HCT116 (cell line): ENCODE data around the gene ILDR2. TPM values are rescaled to one million over a fixed set of nuclear protein-coding genes. Genes with fewer than 3 reads are reported as not detected.

ENCODE experiments used
- ATAC-seq: fragments of 200-7000 bp; cut with Tn5 transposase; 2 replicates; pipeline ENCODE4 v1.9.1; 2020; ENCODE audit warnings: mild to moderate bottlenecking, moderate library complexity
- BruUV-seq: library from RNA; stranded (reverse); fragments of 400-500 nt; replicated peaks from 2 replicates; lab custom pipeline; 2021; lab: Mats Ljungman, UMichigan
- CTCF ChIA-PET: fragments of 300-600 bp; sonication (Branson Sonifier 250); formaldehyde crosslinking; loops from one replicate; lab custom pipeline; 2021; ENCODE audit warnings: antibody characterized with exemption; lab: Charles Lee
- POLR2A ChIA-PET: fragments of 300-600, 350-600 bp; sonication (Branson Sonifier 250); formaldehyde crosslinking; loops from one replicate; lab custom pipeline; 2021; ENCODE audit warnings: antibody characterized with exemption; lab: Charles Lee
- RAD21 ChIA-PET, 2 experiments: fragments of 300-600 bp; sonication (Branson Sonifier 250); formaldehyde crosslinking; loops; one replicate each; lab custom pipeline; 2023; ENCODE audit warnings: low total read pairs in 2 of 2; ENCODE audit not compliant: uncharacterized antibody in 2 of 2, unreplicated experiment in 2 of 2, low non-redundant PET in 1 of 2; lab: Charles Lee
- DNase-seq: peaks from one replicate; pipeline ENCODE4 v3.0.0-alpha.2; 2010; ENCODE audit warnings: low read depth, low spot score
- H2AFZ ChIP-seq: fragments of 200-600 bp; shearing (Covaris generic), sonication (generic); 2 replicates; pipeline ENCODE4 v1.6.1; 2017; ENCODE audit warnings: low read depth, mixed run types, mixed read lengths, antibody characterized with exemption, low read length; ENCODE audit not compliant: poor library complexity, severe bottlenecking
- H3K27ac ChIP-seq: 2 replicates; pipeline ENCODE4 v1.5.1; 2012; ENCODE audit warnings: low read depth, low read length
- H3K27me3 ChIP-seq: fragments of 200-600 bp; sonication (generic); 2 replicates; pipeline ENCODE4 v1.6.1; 2016; ENCODE audit warnings: mixed run types, low read length, mixed read lengths; ENCODE audit not compliant: insufficient read depth
- H3K36me3 ChIP-seq, 2 experiments: fragments of 200-500 bp in 1 of 2; fragments of 200-600 bp in 1 of 2; sonication (Bioruptor generic) in 1 of 2; sonication (generic) in 1 of 2; 2 replicates each; pipeline versions ENCODE4 v1.5.1 to v1.6.1; 2014 to 2016; ENCODE audit warnings: low read length in 2 of 2, inconsistent platforms in 1 of 2, mixed read lengths in 1 of 2, mixed run types in 1 of 2; ENCODE audit not compliant: insufficient read depth in 2 of 2, control insufficient read depth in 1 of 2
- H3K4me1 ChIP-seq, 2 experiments: fragments of 200-600 bp in 1 of 2; sonication (generic) in 1 of 2; 2 replicates each; pipeline versions ENCODE4 v1.5.1 to v1.6.1; 2012 to 2017; ENCODE audit warnings: low read length in 2 of 2, inconsistent platforms in 1 of 2, mild to moderate bottlenecking in 1 of 2, mixed read lengths in 1 of 2, mixed run types in 1 of 2, moderate library complexity in 1 of 2; ENCODE audit not compliant: insufficient read depth in 2 of 2, control insufficient read depth in 1 of 2
- H3K4me2 ChIP-seq: fragments of 200-600 bp; sonication (generic); 2 replicates; pipeline ENCODE4 v1.6.1; 2017; ENCODE audit warnings: mixed run types, low read length, mixed read lengths
- H3K4me3 ChIP-seq, 2 experiments: fragments of 200-600 bp in 1 of 2; sonication (generic) in 1 of 2; replicated peaks in 1 of 2; 2 replicates each; pipeline ENCODE4 v1.5.1; 2011 to 2016; ENCODE audit warnings: low read length in 2 of 2, control low read depth in 1 of 2, low read depth in 1 of 2, mild to moderate bottlenecking in 1 of 2, mixed read lengths in 1 of 2, mixed run types in 1 of 2
- H3K79me2 ChIP-seq: fragments of 200-600 bp; sonication (generic); 2 replicates; pipeline ENCODE4 v1.6.1; 2017; ENCODE audit warnings: mild to moderate bottlenecking, mixed run types, low read length, moderate library complexity, mixed read lengths; ENCODE audit not compliant: insufficient read depth
- H3K9ac ChIP-seq: fragments of 200-600 bp; sonication (generic); 2 replicates; pipeline ENCODE4 v1.6.1; 2016; ENCODE audit warnings: low read length, mixed read lengths
- H3K9me2 ChIP-seq: fragments of 200-600 bp; sonication (generic), shearing (Covaris generic); 2 replicates; pipeline ENCODE4 v1.6.1; 2017; ENCODE audit warnings: mixed run types, mild to moderate bottlenecking, moderate library complexity; ENCODE audit not compliant: insufficient read depth
- H3K9me3 ChIP-seq, 2 experiments: fragments of 200-500 bp in 1 of 2; fragments of 200-600 bp in 1 of 2; sonication (Bioruptor generic) in 1 of 2; sonication (generic) in 1 of 2; 2 replicates each; pipeline ENCODE4 v1.6.1; 2014 to 2017; ENCODE audit warnings: low read length in 2 of 2, mixed read lengths in 2 of 2, inconsistent platforms in 1 of 2, low read depth in 1 of 2, mild to moderate bottlenecking in 1 of 2, mixed run types in 1 of 2, moderate library complexity in 1 of 2; ENCODE audit not compliant: control insufficient read depth in 1 of 2, insufficient read depth in 1 of 2
- H4K20me1 ChIP-seq: fragments of 200-600 bp; sonication (generic), shearing (Covaris generic); 2 replicates; pipeline ENCODE4 v1.6.1; 2017; ENCODE audit warnings: mixed run types, mild to moderate bottlenecking, moderate library complexity; ENCODE audit not compliant: insufficient read depth
- ATF3 ChIP-seq: IDR thresholded peaks from 2 replicates; pipeline ENCODE4 v1.6.1; 2012
- CBX3 ChIP-seq: IDR thresholded peaks from 2 replicates; pipeline ENCODE4 v1.6.1; 2012; ENCODE audit warnings: low read depth
- CTCF ChIP-seq, 3 experiments: fragments of 200-600 bp in 1 of 3; sonication (generic) in 1 of 3; IDR thresholded peaks in 2 of 3; conservative IDR thresholded peaks in 1 of 3; 2 replicates each; pipeline ENCODE4 v1.5.1; 2012 to 2017; ENCODE audit warnings: low read depth in 2 of 3, low read length in 2 of 3, antibody characterized with exemption in 1 of 3, borderline replicate concordance in 1 of 3, control low read depth in 1 of 3, mild to moderate bottlenecking in 1 of 3, mixed read lengths in 1 of 3, mixed run types in 1 of 3, moderate library complexity in 1 of 3; ENCODE audit not compliant: insufficient read depth in 1 of 3
- EZH2 ChIP-seq: fragments of 200-600 bp; sonication (generic); IDR thresholded peaks from 2 replicates; pipeline ENCODE4 v1.6.1; 2017; ENCODE audit warnings: antibody characterized with exemption, mixed run types
- FOSL1 ChIP-seq: IDR thresholded peaks from 2 replicates; pipeline ENCODE4 v1.6.1; 2012; ENCODE audit warnings: low read depth
- JUND ChIP-seq: IDR thresholded peaks from 2 replicates; pipeline ENCODE4 v1.6.1; 2012
- MAX ChIP-seq: IDR thresholded peaks from 2 replicates; pipeline ENCODE4 v1.6.1; 2012
- POLR2AphosphoS5 ChIP-seq: IDR thresholded peaks from 2 replicates; pipeline ENCODE4 v1.6.1; 2011; ENCODE audit warnings: mild to moderate bottlenecking, low read depth, low read length, moderate library complexity
- RAD21 ChIP-seq: IDR thresholded peaks from 2 replicates; pipeline ENCODE4 v1.6.1; 2012; ENCODE audit warnings: low read depth, mild to moderate bottlenecking
- REST ChIP-seq: IDR thresholded peaks from 2 replicates; pipeline ENCODE4 v1.6.1; 2012; ENCODE audit warnings: low read depth
- SRF ChIP-seq: IDR thresholded peaks from 2 replicates; pipeline ENCODE4 v1.6.1; 2012; ENCODE audit warnings: low read depth
- TCF7L2 ChIP-seq: IDR thresholded peaks from 2 replicates; pipeline ENCODE4 v1.7.0; 2011; ENCODE audit warnings: borderline replicate concordance, inconsistent platforms; ENCODE audit not compliant: insufficient read depth, insufficient read length; ENCODE audit errors: extremely low read depth
- YY1 ChIP-seq: IDR thresholded peaks from 2 replicates; pipeline ENCODE4 v1.6.1; 2011; ENCODE audit warnings: low read length, low read depth, moderate library complexity, mild to moderate bottlenecking; ENCODE audit not compliant: insufficient replicate concordance; ENCODE audit errors: extremely low read depth
- ZBTB33 ChIP-seq: IDR thresholded peaks from 2 replicates; pipeline ENCODE4 v1.6.1; 2011; ENCODE audit warnings: mild to moderate bottlenecking, low read length, moderate library complexity; ENCODE audit not compliant: insufficient replicate concordance; ENCODE audit errors: extremely low read depth
- ZFX ChIP-seq: fragments of 450-650 bp; IDR thresholded peaks from 2 replicates; pipeline ENCODE4 v1.6.1; 2017
- ZNF274 ChIP-seq: fragments of 200-500 bp; sonication (Bioruptor generic); IDR thresholded peaks from 2 replicates; pipeline ENCODE4 v1.6.1; 2014; ENCODE audit warnings: mild to moderate bottlenecking, low read depth, low read length, inconsistent platforms
- intact Hi-C: fragments of 100-400 bp; cut with micrococcal nuclease; formaldehyde crosslinking; loops from 2 replicates; pipeline ENCODE4 v1.10.0; 2022
- total RNA-seq: library from RNA; stranded (reverse); gene quantifications from one replicate; pipeline ENCODE4 v1.2.1, GENCODE V29; 2021; ENCODE audit not compliant: unreplicated experiment

Gene ILDR2
- total RNA-seq, 1 experiment from 2014 or later: 2.4 TPM

GRCh38 chr1:166888373-166889111 lies 86.8 kb downstream of the ILDR2 start:
- no TSS peak for BruUV-seq
- no peaks in the 10 kb centered on the region for H3K27me3 ChIP-seq
- DNase-seq: no peak

More at GRCh38 chr1:166888373-166889111, 86.8 kb downstream of the ILDR2 start:
- Histone ChIP-seq H3K9ac (no peak overlapping the region), H3K36me3 (no peaks in the 10 kb centered on the region), H2AFZ (no peak overlapping the region), H3K9me3 (no peaks in the 10 kb centered on the region), H3K9me2 (no peaks in the 10 kb centered on the region), H3K4me2 (no peak overlapping the region), H3K4me1 (no peaks in the 10 kb centered on the region), H3K27ac (no peak overlapping the region), H3K4me3 (no peak overlapping the region), H3K79me2 (no peaks in the 10 kb centered on the region), H4K20me1 (no peaks in the 10 kb centered on the region)
- ATAC-seq: no peak
- ChIA-PET POLR2A (no interaction called here), RAD21 (no interaction called here), CTCF (no interaction called here)
- TF ChIP-seq EZH2: no peak
- TF ChIP-seq YY1: no peak
- TF ChIP-seq ZFX: no peak
- no peak for TF ChIP-seq MAX
- TF ChIP-seq CBX3: no peak
- no peak for TF ChIP-seq ZBTB33
- TF ChIP-seq ZNF274: no peak
- TF ChIP-seq TCF7L2: no peak
- no peak for TF ChIP-seq ATF3
- TF ChIP-seq SRF: no peak
- no peak for TF ChIP-seq REST
- TF ChIP-seq POLR2AphosphoS5: no peak
- TF ChIP-seq RAD21: no peak
- TF ChIP-seq FOSL1: no peak
- no peak for TF ChIP-seq CTCF (IDR thresholded peaks at IDR 0.05 in 2 of 3, conservative IDR thresholded peaks at IDR 0.05 in 1 of 3; ENCODE audit: borderline replicate concordance in 1 of 3, insufficient read depth in 1 of 3, low read depth in 2 of 3, low read length in 2 of 3)
- no peak for TF ChIP-seq JUND
- intact Hi-C loops: no loop called here
